Vagina (tissue), 2 donors: Measurements from ENCODE around the gene UBP1.

Experiments used
- CTCF ChIP-seq, 3 experiments: fragments of 450-650 bp in 2 of 3; fragments of 200-600 bp in 1 of 3; sonication (generic) in 1 of 3; IDR thresholded peaks; one replicate each; pipeline ENCODE4 v1.5.1; 2017 to 2019; ENCODE audit warnings: antibody characterized with exemption in 3 of 3, mild to moderate bottlenecking in 2 of 3, moderate library complexity in 2 of 3
- POLR2A ChIP-seq, 2 donors: fragments of 450-650 bp; IDR thresholded peaks; one replicate each; pipeline ENCODE4 v1.6.1; 2017; ENCODE audit warnings: antibody characterized with exemption in 2 of 2, mild to moderate bottlenecking in 2 of 2, moderate library complexity in 2 of 2
- POLR2AphosphoS5 ChIP-seq, 2 donors: sonication (generic); formaldehyde crosslinking; IDR thresholded peaks; one replicate each; pipeline ENCODE4 v1.9.0; 2017; ENCODE audit warnings: antibody characterized with exemption in 2 of 2, mild to moderate bottlenecking in 2 of 2, low read depth in 1 of 2; ENCODE audit not compliant: insufficient read depth in 1 of 2

GRCh38 chr3:33358172-33358781 is 81.9 kb downstream of the UBP1 start:
- TF ChIP-seq POLR2AphosphoS5 (IDR thresholded peaks at IDR 0.05; ENCODE audit: insufficient read depth in 1 of 2, low read depth in 1 of 2) (no peak), CTCF (IDR thresholded peaks at IDR 0.05) (no peak), POLR2A (IDR thresholded peaks at IDR 0.05) (no peak)
